AG08396 (cell line): ENCODE data around the gene FAM135A.
"Not testable (repeated sequence)": the region's sequence is repeated elsewhere in the genome, so short reads cannot be mapped to it uniquely, and the experiment has no call there.

Experiments used
- DNase-seq: peaks from one replicate; pipeline ENCODE4 v3.0.0; 2012; ENCODE audit warnings: low spot score, mixed read lengths

FAM135A gene

GRCh38 chr6:70396796-70397729 lies 16.2 kb upstream of the FAM135A start:
- DNase-seq, result no peak

GRCh38 chr6:70398783-70399728 lies 14.3 kb upstream of the FAM135A start:
- peak; percentile 23 for DNase-seq

GRCh38 chr6:70404658-70405057 lies 8.7 kb upstream of the FAM135A start:
- no peak for DNase-seq

GRCh38 chr6:70409216-70409615 lies 4.1 kb upstream of the FAM135A start:
- DNase-seq, result no peak

- DNase-seq, result no peak
Measured at GRCh38 chr6:70411542-70412251, 1.6 kb upstream of the FAM135A start.

- no peak for DNase-seq
Measured at GRCh38 chr6:70412252-70413113, 825 bp upstream of the FAM135A start.

- DNase-seq, result peak; percentile 23
Measured at GRCh38 chr6:70413992-70414494, 735 bp downstream of the FAM135A start.

- no peak for DNase-seq
Measured at GRCh38 chr6:70414813-70415212, 1.5 kb downstream of the FAM135A start.

GRCh38 chr6:70415247-70415646 lies 1.9 kb downstream of the FAM135A start:
- no peak for DNase-seq

- DNase-seq, result no peak
Measured at GRCh38 chr6:70415660-70416059, 2.4 kb downstream of the FAM135A start.

- DNase-seq, result no peak
Measured at GRCh38 chr6:70421509-70421908, 8.2 kb downstream of the FAM135A start.

- no peak for DNase-seq
Measured at GRCh38 chr6:70423189-70424134, 10.2 kb downstream of the FAM135A start.

- no peak for DNase-seq
Measured at GRCh38 chr6:70424291-70424690, 11.0 kb downstream of the FAM135A start.

- DNase-seq, result no peak
Measured at GRCh38 chr6:70436320-70436719, 23.0 kb downstream of the FAM135A start.

- no peak for DNase-seq
Measured at GRCh38 chr6:70445001-70445400, 31.7 kb downstream of the FAM135A start.

GRCh38 chr6:70447343-70448070 lies 34.2 kb downstream of the FAM135A start:
- not testable (repeated sequence) for DNase-seq

GRCh38 chr6:70453899-70454298 lies 40.6 kb downstream of the FAM135A start:
- not testable (repeated sequence) for DNase-seq

- DNase-seq, result no peak
Measured at GRCh38 chr6:70456735-70457134, 43.4 kb downstream of the FAM135A start.

GRCh38 chr6:70459235-70459634 lies 45.9 kb downstream of the FAM135A start:
- no peak for DNase-seq
